Measurements from ENCODE around the gene HOXA11.
A peak's percentile ranks its signal among the peaks of the same experiment; 100 is the strongest.

The HOXA11 gene

DNA sequence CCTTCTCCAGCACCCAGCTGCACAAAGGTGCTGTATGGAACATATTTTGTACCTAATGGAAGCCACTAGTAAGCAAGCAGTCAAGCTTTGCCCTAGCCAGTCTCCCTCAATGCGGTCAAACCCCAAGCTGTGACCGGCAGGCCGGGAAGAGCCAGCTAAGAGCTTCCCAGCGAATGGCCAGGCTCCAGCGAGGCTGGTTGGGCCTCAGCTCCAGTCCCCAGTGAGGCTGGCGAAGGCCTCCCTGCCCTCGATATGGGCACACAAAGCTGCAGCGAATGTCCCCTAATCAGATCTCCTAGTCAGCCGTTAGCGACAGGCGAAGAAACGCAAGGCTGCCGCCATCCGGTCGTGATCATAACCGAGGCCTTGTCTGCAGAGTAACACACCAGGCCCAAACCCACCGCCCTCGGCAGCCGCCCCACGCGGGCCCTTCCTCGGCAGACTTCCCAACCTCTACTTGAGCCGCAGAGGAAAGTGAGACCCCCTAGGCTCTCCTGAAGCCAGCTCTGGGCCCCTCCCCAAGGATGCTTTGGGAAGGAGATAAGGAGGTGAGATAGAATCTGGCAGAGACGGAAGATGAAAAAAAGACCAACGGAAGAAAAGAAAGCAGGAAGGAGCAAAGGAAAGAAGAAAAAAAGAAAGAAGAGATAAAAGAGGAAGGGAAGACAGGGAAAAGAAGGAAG lies 16.6 kb downstream of the HOXA11 start:
- peak overlapping the region; percentile 15 for H3K4me3 Mint-ChIP-seq
- H3K9me3 Mint-ChIP-seq: no peaks in the 10 kb centered on the region
- no peak for DNase-seq
- peaks cover 99% of the 10 kb centered on the region for H3K27me3 Mint-ChIP-seq
- CTCF ChIA-PET: interaction anchor here (1.4 to 1.6 kb wide), 3 partner anchors 11 to 74 kb away, joined by 3 to 8 read pairs (median 4); partner anchors contain the start of genes EVX1 and HOXA6
- peak overlapping the region; percentile 33 for H3K27ac Mint-ChIP-seq
- peaks cover 6% of the 10 kb centered on the region for H3K36me3 Mint-ChIP-seq
- H3K4me1 Mint-ChIP-seq: peaks cover 12% of the 10 kb centered on the region

DNA sequence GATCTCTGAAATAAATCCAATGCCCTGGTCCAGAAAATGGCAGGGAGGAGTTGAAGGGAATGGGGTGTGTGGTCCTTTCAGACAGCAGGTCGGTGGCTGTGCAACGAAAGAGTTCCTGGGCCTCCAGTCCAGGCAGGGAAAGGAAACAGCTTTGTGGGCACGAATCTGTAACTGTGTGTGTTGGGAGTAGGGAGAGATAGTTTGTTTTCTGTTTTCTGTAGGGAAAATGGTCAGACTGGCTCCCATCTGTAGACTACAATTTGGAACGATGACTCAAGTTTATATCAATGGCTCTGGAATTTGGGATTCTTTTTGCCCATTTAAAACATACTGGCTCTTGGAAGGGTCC lies 17.1 kb downstream of the HOXA11 start:
- no peak for DNase-seq
- peak overlapping the region; percentile 24 for H3K27ac Mint-ChIP-seq
- H3K4me1 Mint-ChIP-seq: peaks cover 12% of the 10 kb centered on the region
- peaks cover 99% of the 10 kb centered on the region for H3K27me3 Mint-ChIP-seq
- CTCF ChIA-PET: interaction anchor here (1.4 to 1.6 kb wide), 3 partner anchors 12 to 74 kb away, joined by 3 to 8 read pairs (median 4); partner anchors contain the start of genes EVX1 and HOXA6
- H3K4me3 Mint-ChIP-seq: peak overlapping the region; percentile 28
- no peaks in the 10 kb centered on the region for H3K9me3 Mint-ChIP-seq
- peaks cover 5% of the 10 kb centered on the region for H3K36me3 Mint-ChIP-seq

DNA sequence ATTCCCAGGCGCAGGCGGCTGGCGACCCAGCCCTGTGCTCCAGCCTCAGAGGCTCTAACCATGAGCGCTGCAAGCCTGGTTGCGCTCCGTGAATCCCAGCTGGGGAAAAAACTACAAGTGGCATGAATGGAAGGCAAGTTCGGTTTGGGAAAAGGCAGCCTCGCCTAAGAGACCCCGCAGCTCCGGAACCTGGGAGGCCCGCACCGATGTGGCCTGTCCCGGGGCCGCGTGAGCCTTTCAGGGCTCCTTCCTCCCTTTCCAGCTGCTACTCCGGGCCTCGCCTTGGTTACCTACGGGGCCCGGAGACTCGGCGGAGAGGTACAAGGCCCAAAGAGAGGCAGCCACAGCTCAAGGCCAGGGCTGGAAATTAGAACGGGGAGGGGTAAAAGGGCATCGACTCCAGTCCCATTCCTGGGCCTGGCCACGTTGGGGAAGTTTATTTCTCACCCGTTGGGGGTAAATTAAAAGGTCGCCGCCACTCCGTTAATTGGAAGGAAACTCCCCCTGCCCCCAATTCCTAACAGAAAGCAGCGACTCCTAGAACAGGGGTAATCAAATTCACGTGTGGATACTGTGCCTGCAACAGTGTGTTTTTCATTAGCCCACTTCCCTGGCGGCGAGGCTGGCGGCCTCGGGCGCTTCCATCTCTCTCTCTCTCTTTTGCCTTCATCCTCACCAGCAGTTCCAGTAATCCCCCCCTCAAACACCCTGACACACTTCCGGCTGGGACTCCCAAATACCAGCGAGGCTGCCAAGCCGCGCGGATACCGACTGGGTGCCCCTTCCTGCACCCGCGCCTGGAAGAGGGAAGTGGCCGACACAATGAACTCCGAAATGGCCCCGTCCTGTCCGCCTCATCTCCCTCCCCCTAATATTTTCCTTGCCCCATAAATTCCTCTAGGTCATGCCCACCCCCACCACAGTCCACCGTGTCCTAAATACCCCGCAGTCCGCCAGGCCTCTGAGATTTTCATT lies 18.2 kb downstream of the HOXA11 start:
- CTCF ChIA-PET: interaction anchor here (0.8 to 1.6 kb wide), 2 partner anchors 13 to 20 kb away, joined by 3 to 4 read pairs; no protein-coding TSS in a partner anchor
- peaks cover 1% of the 10 kb centered on the region for H3K36me3 Mint-ChIP-seq
- H3K4me1 Mint-ChIP-seq: peaks cover 10% of the 10 kb centered on the region
- no peak for DNase-seq
- H3K27me3 Mint-ChIP-seq: peaks cover 99% of the 10 kb centered on the region
- no peaks in the 10 kb centered on the region for H3K9me3 Mint-ChIP-seq
- peak overlapping the region; percentile 37 for H3K4me3 Mint-ChIP-seq
- H3K27ac Mint-ChIP-seq: peak overlapping the region; percentile 87

DNA sequence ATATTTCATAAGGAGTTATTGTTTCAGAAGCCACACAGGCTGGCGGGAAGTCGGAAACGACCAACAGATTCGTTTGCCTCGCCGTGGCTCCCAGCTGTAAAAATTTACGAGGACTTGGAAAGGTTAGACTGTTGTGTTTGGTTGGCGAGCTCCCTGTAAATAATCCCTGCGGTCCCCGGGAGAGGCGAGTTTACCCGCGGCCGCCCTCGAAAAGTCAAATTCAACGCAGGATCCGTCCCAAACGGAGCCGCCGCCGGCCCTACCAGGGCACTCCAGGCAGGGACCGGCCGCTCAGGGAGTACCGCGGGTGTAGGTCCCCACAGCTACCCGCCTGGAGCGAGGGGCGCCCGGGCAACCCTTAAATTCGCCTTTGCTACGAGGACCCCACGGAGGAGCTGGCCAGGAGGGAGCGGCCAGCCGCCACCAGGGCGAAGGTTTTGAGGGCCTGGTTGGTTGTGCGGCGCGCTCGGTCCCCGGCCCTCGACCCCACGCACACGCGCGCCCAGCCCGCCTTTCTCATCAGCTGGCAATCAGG lies 19.0 kb downstream of the HOXA11 start:
- Mint-ChIP-seq H3K9me3 (no peaks in the 10 kb centered on the region), H3K4me1 (peaks cover 11% of the 10 kb centered on the region), H3K4me3 (peak overlapping the region; percentile 41), H3K36me3 (no peaks in the 10 kb centered on the region), H3K27me3 (peaks cover 99% of the 10 kb centered on the region), H3K27ac (peak overlapping the region; percentile 87)
- CTCF ChIA-PET: interaction anchor here (0.8 kb wide), 1 partner anchor 21 kb away, joined by 3 read pairs; no protein-coding TSS in a partner anchor
- no peak for DNase-seq

DNA sequence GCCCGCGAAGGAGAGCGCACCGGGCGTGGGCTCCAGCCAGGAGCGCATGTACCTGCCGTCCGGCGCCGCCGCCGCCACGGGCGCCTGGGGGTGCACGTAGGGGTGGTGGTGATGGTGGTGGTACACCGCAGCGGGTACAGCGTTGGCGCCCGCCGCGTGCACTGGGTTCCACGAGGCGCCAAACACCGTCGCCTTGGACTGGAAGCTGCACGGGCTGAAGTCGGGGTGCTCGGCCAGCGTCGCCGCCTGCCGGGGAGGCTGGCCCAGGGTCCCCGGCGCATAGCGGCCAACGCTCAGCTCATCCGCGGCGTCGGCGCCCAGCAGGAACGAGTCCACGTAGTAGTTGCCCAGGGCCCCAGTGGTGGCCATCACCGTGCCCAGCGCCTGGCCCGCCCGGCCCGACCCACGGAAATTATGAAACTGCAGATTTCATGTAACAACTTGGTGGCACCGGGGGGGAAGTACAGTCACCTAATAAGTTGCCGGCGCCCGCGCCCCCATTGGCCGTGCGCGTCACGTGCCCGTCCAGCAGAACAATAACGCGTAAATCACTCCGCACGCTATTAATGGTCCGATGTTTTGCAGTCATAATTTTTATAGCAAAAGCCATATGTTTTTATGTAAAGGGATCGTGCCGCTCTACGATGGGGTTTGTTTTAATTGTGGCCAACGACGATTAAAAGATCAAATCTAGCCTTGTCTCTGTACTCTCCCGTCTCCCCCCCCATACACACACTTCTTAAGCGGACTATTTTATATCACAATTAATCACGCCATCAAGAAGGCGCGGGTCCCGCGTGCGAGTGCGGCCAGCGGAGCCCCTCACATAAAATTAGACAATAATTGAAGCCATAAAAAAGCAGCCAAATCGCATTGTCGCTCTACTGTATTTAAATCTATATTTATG lies 19.7 kb downstream of the HOXA11 start, which contains the start of gene HOXA9:
TSS of gene HOXA9 (minus strand) at position 449 of the 907 bp plus-strand sequence. CDS start at position 369, 80 bp downstream.
- H3K4me3 Mint-ChIP-seq: peak within 1 kb of the TSS; percentile 41
- H3K27me3 Mint-ChIP-seq: peaks cover 99% of the 10 kb centered on the region
- CTCF ChIA-PET: no interaction called here
- no peaks in the 10 kb centered on the region for H3K9me3 Mint-ChIP-seq
- H3K27ac Mint-ChIP-seq: peak within 1 kb of the TSS; percentile 87
- no peak for DNase-seq
- peaks cover 13% of the 10 kb centered on the region for H3K4me1 Mint-ChIP-seq
- no peaks in the 10 kb centered on the region for H3K36me3 Mint-ChIP-seq

DNA sequence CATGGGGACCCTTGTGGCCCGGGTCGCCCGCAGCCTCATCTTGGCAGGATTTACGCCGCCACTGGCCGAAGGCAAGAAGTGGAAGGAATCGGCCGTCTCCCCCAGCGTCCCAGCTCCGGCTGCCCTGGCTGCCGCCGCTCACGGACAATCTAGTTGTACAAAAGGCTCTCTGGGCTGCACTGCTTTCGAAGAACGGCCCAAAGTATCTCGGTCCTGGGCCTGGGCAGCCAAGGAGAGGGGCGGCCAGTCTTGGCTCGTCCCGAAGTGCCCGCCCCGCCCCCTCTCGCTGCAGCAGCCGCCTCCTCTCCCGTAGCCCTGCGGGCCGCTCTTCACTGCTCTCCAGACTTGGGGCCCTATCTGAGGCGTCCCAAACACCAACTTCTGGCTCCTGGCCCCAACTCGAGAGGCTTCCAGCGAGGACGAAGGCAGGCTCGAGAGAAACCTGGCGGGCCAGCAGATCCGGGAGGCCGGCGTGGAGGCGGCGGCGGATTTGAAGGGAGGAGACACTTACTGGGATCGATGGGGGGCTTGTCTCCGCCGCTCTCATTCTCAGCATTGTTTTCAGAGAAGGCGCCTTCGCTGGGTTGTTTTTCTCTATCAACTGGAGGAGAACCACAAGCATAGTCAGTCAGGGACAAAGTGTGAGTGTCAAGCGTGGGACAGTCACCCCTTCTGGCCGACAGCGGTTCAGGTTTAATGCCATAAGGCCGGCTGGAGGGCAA lies 20.5 kb downstream of the HOXA11 start:
- CTCF ChIA-PET: no interaction called here
- no peaks in the 10 kb centered on the region for H3K9me3 Mint-ChIP-seq
- H3K27ac Mint-ChIP-seq: peak overlapping the region; percentile 69
- DNase-seq: no peak
- peaks cover 19% of the 10 kb centered on the region for H3K4me1 Mint-ChIP-seq
- H3K36me3 Mint-ChIP-seq: no peaks in the 10 kb centered on the region
- H3K4me3 Mint-ChIP-seq: peak overlapping the region; percentile 41
- peaks cover 99% of the 10 kb centered on the region for H3K27me3 Mint-ChIP-seq

DNA sequence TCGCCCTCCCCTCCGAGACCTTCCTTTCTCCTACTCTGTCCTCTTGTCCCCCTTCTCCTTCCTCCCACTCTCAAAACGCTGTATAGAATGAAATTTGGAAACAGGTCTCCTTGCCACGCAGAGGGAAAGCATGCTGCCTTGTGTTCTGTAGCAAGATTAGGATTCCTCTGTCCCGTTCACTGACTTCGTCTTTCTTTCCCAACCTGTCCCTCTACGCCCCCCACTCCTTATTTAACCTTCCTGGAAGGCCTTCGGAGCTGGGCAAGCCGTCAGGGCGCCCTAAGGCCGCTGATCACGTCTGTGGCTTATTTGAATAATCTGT lies 21.0 kb downstream of the HOXA11 start:
- Mint-ChIP-seq H3K9me3 (no peaks in the 10 kb centered on the region), H3K4me1 (peaks cover 19% of the 10 kb centered on the region), H3K4me3 (no peak overlapping the region)

DNA sequence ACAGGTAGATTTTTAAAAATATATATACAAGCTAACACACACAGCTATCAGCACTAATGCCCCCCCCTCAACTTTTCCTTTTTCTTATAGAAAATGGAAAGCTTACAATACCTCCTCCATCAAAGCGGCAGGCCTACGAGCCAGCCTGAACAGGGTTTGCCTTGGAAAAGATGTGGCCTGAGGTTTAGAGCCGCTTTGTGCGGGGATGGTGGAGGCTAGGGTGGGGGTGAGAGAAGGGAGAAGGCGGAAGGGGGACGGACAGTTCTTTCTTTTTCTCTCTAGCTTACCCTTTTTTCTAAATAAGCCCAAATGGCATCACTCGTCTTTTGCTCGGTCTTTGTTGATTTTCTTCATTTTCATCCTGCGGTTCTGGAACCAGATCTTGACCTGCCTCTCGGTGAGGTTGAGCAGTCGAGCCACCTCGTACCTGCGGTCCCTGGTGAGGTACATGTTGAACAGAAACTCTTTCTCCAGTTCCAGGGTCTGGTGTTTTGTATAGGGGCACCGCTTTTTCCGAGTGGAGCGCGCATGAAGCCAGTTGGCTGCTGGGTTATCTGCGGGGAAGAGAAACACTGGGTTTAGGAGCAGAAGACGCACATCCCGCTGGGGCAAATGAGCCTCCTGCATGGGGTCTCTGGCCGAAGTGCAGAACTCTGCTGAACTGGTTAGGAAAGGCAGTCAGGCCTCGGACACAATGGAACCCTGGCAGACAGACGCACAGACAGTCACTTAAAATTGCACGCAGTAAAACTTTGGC lies 21.6 kb downstream of the HOXA11 start:
- H3K36me3 Mint-ChIP-seq: peaks cover 3% of the 10 kb centered on the region
- no peak overlapping the region for H3K4me3 Mint-ChIP-seq
- DNase-seq: no peak
- H3K4me1 Mint-ChIP-seq: peaks cover 17% of the 10 kb centered on the region
- H3K27me3 Mint-ChIP-seq: peaks cover 99% of the 10 kb centered on the region
- CTCF ChIA-PET: interaction anchor here (0.8 to 3.6 kb wide), 5 partner anchors 13 to 1303 kb away, joined by 3 to 36 read pairs (median 3); no protein-coding TSS in a partner anchor
- H3K27ac Mint-ChIP-seq: no peak overlapping the region
- H3K9me3 Mint-ChIP-seq: no peaks in the 10 kb centered on the region

More for the DNA sequence above, 21.0 kb downstream of the HOXA11 start:
- no peaks in the 10 kb centered on the region for H3K36me3 Mint-ChIP-seq
- CTCF ChIA-PET: no interaction called here
- no peak for DNase-seq
- peaks cover 99% of the 10 kb centered on the region for H3K27me3 Mint-ChIP-seq
- peak overlapping the region; percentile 43 for H3K27ac Mint-ChIP-seq

DNA sequence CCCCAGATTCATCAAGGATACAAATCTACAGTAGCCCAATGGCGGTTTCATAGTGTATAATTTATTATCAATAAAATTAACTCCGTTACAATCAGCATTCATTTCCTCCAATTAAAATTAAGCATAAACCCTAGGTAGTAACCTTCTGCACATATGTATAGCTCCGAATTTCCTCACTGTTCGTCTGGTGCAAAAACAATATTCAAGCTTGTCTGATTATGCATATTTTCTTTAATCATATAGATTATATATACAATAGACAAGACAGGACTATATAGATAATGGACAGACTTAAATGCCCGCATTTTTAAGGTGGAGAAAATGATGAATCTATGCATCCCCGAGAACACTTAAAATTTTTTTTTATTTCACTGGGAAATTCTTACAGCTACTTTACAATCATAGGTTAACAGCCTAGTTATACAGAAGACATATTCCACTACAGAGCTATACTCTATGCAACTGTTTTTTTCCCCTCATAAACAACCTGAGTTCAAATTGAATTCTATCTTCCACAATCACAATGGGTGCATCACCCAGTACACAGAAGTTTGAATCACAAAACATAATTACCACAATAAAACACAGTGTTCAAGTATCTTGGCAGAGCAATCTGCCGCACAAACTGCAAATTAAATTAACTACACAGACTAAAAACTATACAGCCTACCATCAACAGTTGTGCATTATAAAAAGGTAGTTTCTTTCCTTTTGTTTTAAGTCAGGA lies 22.3 kb downstream of the HOXA11 start:
- CTCF ChIA-PET: interaction anchor here (0.8 to 3.6 kb wide), 7 partner anchors 12 to 1303 kb away, joined by 3 to 36 read pairs (median 3); no protein-coding TSS in a partner anchor
- DNase-seq: no peak
- Mint-ChIP-seq H3K4me3 (no peak overlapping the region), H3K36me3 (peaks cover 5% of the 10 kb centered on the region), H3K27me3 (peaks cover 99% of the 10 kb centered on the region), H3K4me1 (peaks cover 17% of the 10 kb centered on the region), H3K27ac (no peak overlapping the region), H3K9me3 (no peaks in the 10 kb centered on the region)

DNA sequence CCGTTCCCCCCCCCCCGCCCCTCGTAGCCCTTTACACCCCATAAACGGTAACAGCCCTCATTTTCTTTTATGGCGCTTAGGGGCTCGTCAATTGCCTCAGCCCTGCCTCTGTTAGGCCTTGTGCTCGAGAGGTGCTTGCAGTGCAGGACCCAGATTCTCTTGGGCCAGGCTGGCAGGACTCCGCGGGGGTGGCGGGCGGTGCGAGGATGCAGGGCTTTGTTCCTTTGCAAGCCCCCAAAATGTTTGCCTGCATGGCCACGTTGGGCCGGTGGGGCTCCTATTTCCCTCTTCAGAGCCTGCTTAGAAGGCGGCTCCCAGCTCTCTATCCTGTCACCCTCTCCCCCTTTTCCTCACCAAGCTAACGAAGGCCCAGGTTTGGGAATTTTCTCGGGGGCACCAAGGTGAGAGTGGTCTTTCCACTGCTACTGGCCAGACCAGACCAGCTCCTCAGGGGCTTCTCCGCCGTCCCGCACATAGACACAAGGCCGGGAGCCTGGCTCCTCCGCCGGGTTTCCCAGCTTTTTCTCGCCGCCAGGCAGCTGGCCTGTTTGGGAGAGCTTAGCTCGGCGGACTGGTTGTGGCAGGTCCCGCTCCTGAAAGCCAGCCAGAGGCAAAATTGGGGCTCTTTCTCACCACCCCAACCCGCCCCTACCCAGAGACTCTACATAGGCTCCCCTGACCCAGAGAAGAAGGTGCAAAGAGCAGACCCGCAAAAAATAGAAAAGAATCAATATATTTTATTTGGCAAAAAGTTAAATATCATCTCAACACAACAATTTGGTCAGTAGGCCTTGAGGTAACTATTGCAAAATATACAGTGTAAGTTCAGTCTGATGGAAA lies 23.1 kb downstream of the HOXA11 start:
- Mint-ChIP-seq H3K36me3 (peaks cover 5% of the 10 kb centered on the region), H3K4me3 (no peak overlapping the region), H3K27ac (peak overlapping the region; percentile 42), H3K4me1 (peaks cover 13% of the 10 kb centered on the region), H3K27me3 (peaks cover 99% of the 10 kb centered on the region), H3K9me3 (no peaks in the 10 kb centered on the region)
- no peak for DNase-seq
- CTCF ChIA-PET: interaction anchor here (1.0 to 3.6 kb wide), 10 partner anchors 11 to 1302 kb away, joined by 3 to 36 read pairs (median 6); no protein-coding TSS in a partner anchor

DNA sequence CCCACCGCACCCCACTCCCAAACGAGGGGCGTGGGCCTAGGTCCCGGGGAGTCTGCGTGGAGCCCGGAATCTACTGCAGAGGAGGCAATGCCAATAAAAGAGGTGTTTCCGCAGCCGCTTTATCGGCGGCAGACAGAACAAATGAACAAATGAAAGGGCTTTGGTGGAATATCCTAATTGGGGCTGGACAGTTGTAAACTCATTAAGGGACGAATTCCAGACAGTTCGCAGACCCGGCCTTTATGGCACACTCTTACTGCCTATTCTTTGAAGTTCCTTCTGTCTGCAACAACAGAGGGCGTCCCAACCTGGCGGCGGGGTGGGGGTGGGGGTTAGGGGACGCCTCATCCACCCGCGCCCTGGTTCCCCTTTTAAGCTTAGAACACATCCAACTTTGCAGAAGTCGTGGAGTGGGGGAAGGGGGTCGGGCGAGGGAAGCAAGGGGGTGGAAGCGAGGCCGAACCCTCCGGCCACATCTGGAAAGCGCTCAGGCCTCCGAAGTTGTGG lies 23.8 kb downstream of the HOXA11 start:
- Mint-ChIP-seq H3K4me3 (peak overlapping the region; percentile 60), H3K4me1 (peaks cover 13% of the 10 kb centered on the region), H3K27ac (peak overlapping the region; percentile 33), H3K36me3 (peaks cover 5% of the 10 kb centered on the region), H3K27me3 (peaks cover 99% of the 10 kb centered on the region), H3K9me3 (no peaks in the 10 kb centered on the region)
- DNase-seq: no peak
- CTCF ChIA-PET: interaction anchor here (0.6 to 3.6 kb wide), 19 partner anchors 11 to 1269 kb away, joined by 3 to 36 read pairs (median 4); no protein-coding TSS in a partner anchor

Data from activated naive CD4-positive, alpha-beta T cell treated with anti-CD3 and anti-CD28 coated beads, Interleukin-2, amount 10 ng/mL, durations not matched to agents 7 days and 5 days (primary cell).